ENCODE measurements around the gene DDX31.
"Not testable (repeated sequence)": the region's sequence is repeated elsewhere in the genome, so short reads cannot be mapped to it uniquely, and the experiment has no call there.

Gene DDX31

GRCh38 chr9:132575005-132575609 lies 94.7 kb downstream of the DDX31 start:
- peak; percentile 96 for DNase-seq

- DNase-seq, result no peak
Observed at GRCh38 chr9:132572921-132573320, 96.9 kb downstream of the DDX31 start.

GRCh38 chr9:132571806-132572600 lies 97.8 kb downstream of the DDX31 start:
- no peak for DNase-seq

- DNase-seq, result not testable (repeated sequence)
Observed at GRCh38 chr9:132568787-132569186, 101.0 kb downstream of the DDX31 start.

- DNase-seq, result no peak
Observed at GRCh38 chr9:132564526-132564925, 105.3 kb downstream of the DDX31 start.

GRCh38 chr9:132562306-132562573 lies 107.5 kb downstream of the DDX31 start:
- no peak for DNase-seq

GRCh38 chr9:132560616-132561202 lies 109.1 kb downstream of the DDX31 start:
- no peak for DNase-seq

GRCh38 chr9:132559711-132560110 lies 110.1 kb downstream of the DDX31 start:
- DNase-seq, result no peak

- no peak for DNase-seq
Observed at GRCh38 chr9:132557159-132557558, 112.6 kb downstream of the DDX31 start.

GRCh38 chr9:132556714-132557113 lies 113.1 kb downstream of the DDX31 start:
- DNase-seq, result no peak

- no peak for DNase-seq
Observed at GRCh38 chr9:132556235-132556634, 113.5 kb downstream of the DDX31 start.

GRCh38 chr9:132555528-132555927 lies 114.3 kb downstream of the DDX31 start:
- no peak for DNase-seq

- no peak for DNase-seq
Observed at GRCh38 chr9:132554755-132555154, 115.0 kb downstream of the DDX31 start.

- no peak for DNase-seq
Observed at GRCh38 chr9:132552041-132552440, 117.7 kb downstream of the DDX31 start.

GRCh38 chr9:132551556-132551955 lies 118.2 kb downstream of the DDX31 start:
- no peak for DNase-seq

GRCh38 chr9:132548751-132549640 lies 120.8 kb downstream of the DDX31 start:
- DNase-seq, result peak; percentile 81

- no peak for DNase-seq
Observed at GRCh38 chr9:132547976-132548730, 121.6 kb downstream of the DDX31 start.

GRCh38 chr9:132547436-132547835 lies 122.3 kb downstream of the DDX31 start:
- DNase-seq, result no peak

GRCh38 chr9:132547052-132547431 lies 122.7 kb downstream of the DDX31 start:
- DNase-seq, result no peak

- DNase-seq, result peak; percentile 63
Observed at GRCh38 chr9:132546148-132547051, 123.4 kb downstream of the DDX31 start.

GRCh38 chr9:132545578-132545977 lies 124.2 kb downstream of the DDX31 start:
- no peak for DNase-seq

- no peak for DNase-seq
Observed at GRCh38 chr9:132543960-132544359, 125.8 kb downstream of the DDX31 start.
